Thoracic aorta (tissue), 2 donors: ENCODE data around the gene CD164L2. TPM values are rescaled to one million over a fixed set of nuclear protein-coding genes. Genes with fewer than 3 reads are reported as not detected.

ENCODE experiments used
- ATAC-seq: fragments of 150-250 bp; one replicate; pipeline ENCODE4 v1.8.0; 2017; ENCODE audit warnings: low read depth; ENCODE audit not compliant: insufficient number of reproducible peaks, low FRiP score
- DNase-seq: peaks from one replicate; pipeline ENCODE4 v3.0.0-alpha.2; 2020; ENCODE audit warnings: low spot score
- H3K27ac ChIP-seq, 2 donors: fragments of 200-600 bp; sonication (generic); 1 replicate in 1 of 2; 2 replicates in 1 of 2; pipeline ENCODE4 v1.5.1; 2016; ENCODE audit warnings: mild to moderate bottlenecking in 2 of 2, moderate library complexity in 2 of 2
- H3K27me3 ChIP-seq: fragments of 200-600 bp; sonication (generic); replicated peaks from 2 replicates; pipeline ENCODE4 v1.6.0; 2016; ENCODE audit warnings: mild to moderate bottlenecking; ENCODE audit not compliant: insufficient read depth
- H3K36me3 ChIP-seq: fragments of 200-600 bp; sonication (generic); one replicate; pipeline ENCODE4 v1.5.1; 2016
- H3K4me1 ChIP-seq, 2 donors: fragments of 200-600 bp; sonication (generic); 1 replicate in 1 of 2; 2 replicates in 1 of 2; pipeline versions ENCODE4 v1.5.1 to v1.6.0; 2016; ENCODE audit warnings: low read depth in 2 of 2, mild to moderate bottlenecking in 1 of 2; ENCODE audit not compliant: control insufficient read depth in 1 of 2
- H3K4me3 ChIP-seq: fragments of 200-600 bp; sonication (generic); 2 replicates; pipeline ENCODE4 v1.5.1; 2016; ENCODE audit warnings: mild to moderate bottlenecking
- H3K9me3 ChIP-seq: fragments of 200-600 bp; sonication (generic); 2 replicates; pipeline ENCODE4 v1.5.1; 2016
- CTCF ChIP-seq: fragments of 200-600 bp; sonication (generic); IDR thresholded peaks from one replicate; pipeline ENCODE4 v1.5.1; 2019; ENCODE audit warnings: antibody characterized with exemption
- total RNA-seq, 2 donors: library from RNA; depleted of rRNA; stranded (reverse); fragments of >200 nt; gene quantifications; one replicate each; pipeline versions ENCODE4 v1.1.0 to v1.2.3, GENCODE V29; 2016

The CD164L2 gene
- total RNA-seq, 2 donors from 2014 or later = not detected

- Histone ChIP-seq H3K27ac (no peak overlapping the region), H3K9me3 (no peaks in the 10 kb centered on the region), H3K4me1 (peaks cover 7 to 25% of the 10 kb centered on the region in 2 donors), H3K36me3 (peaks cover 84% of the 10 kb centered on the region), H3K4me3 (peak overlapping the region; percentile 49), H3K27me3 (no peaks in the 10 kb centered on the region)
- TF ChIP-seq CTCF = no peak
- no peak for ATAC-seq
- no peak for DNase-seq
Measured at GRCh38 chr1:27360159-27361043, 22.7 kb downstream of the CD164L2 start.

GRCh38 chr1:27359822-27360158 is 23.3 kb downstream of the CD164L2 start:
- no peak for TF ChIP-seq CTCF
- Histone ChIP-seq H3K4me3 (no peak overlapping the region), H3K9me3 (no peaks in the 10 kb centered on the region), H3K4me1 (peaks cover 3 to 21% of the 10 kb centered on the region in 2 donors), H3K27ac (no peak overlapping the region), H3K27me3 (no peaks in the 10 kb centered on the region), H3K36me3 (peaks cover 88% of the 10 kb centered on the region)
- no peak for DNase-seq
- ATAC-seq = no peak

GRCh38 chr1:27358928-27359313 is 24.2 kb downstream of the CD164L2 start:
- no peak overlapping the region for H3K4me3 ChIP-seq
- DNase-seq = no peak

GRCh38 chr1:27358038-27358927 is 24.9 kb downstream of the CD164L2 start:
- Histone ChIP-seq H3K4me3 (no peak overlapping the region), H3K9me3 (no peaks in the 10 kb centered on the region), H3K4me1 (peaks cover 0 to 8% of the 10 kb centered on the region in 2 donors), H3K27me3 (no peaks in the 10 kb centered on the region), H3K27ac (no peak overlapping the region), H3K36me3 (peaks cover 82% of the 10 kb centered on the region)
- DNase-seq = no peak
- ATAC-seq = no peak
- TF ChIP-seq CTCF = no peak

More at GRCh38 chr1:27358928-27359313, 24.2 kb downstream of the CD164L2 start:
- H3K4me1 ChIP-seq = peaks cover 0 to 12% of the 10 kb centered on the region in 2 donors
- H3K27ac ChIP-seq = no peak overlapping the region
- no peak for TF ChIP-seq CTCF
- H3K9me3 ChIP-seq = no peaks in the 10 kb centered on the region
- peaks cover 86% of the 10 kb centered on the region for H3K36me3 ChIP-seq
- ATAC-seq = no peak
- no peaks in the 10 kb centered on the region for H3K27me3 ChIP-seq
